HFF-Myc (cell line): ENCODE measurements around the gene CNGB1.

Source experiments
- DNase-seq: peaks from one replicate; pipeline ENCODE4 v3.0.0-alpha.2; 2011; ENCODE audit warnings: low read depth; ENCODE audit errors: extremely low read depth
- H3K4me3 ChIP-seq: replicated peaks from 2 replicates; pipeline ENCODE4 v1.5.1; 2011; ENCODE audit warnings: low read depth, mild to moderate bottlenecking, control low read depth, low read length
- TF ChIP-seq, protein P1 (sequence below): IDR thresholded peaks from 2 replicates; pipeline ENCODE4 v1.5.1; 2012; ENCODE audit warnings: mild to moderate bottlenecking, low read depth, low read length, control low read depth; ENCODE audit errors: missing control alignments

The CNGB1 gene

DNA sequence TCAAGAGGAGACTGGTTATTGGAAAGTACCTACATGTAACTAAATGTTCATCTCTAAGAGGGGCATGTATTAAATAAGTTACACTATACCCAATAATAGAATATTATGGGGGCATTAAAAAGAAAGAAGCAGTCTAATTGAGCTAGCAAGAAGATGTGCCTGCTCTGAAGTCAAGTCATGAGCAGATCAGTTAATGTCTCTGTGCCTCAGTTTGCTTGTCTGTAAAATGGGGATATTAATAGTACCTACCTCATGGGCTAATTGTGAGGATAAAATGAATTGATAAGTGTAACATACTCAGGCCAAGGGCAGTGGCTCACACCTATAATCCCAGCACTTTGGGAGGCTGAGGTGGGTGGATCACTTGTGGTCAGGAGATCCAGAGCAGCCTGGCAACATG is 3.0 kb downstream of the CNGB1 start:
- TF ChIP-seq, protein P1, sequence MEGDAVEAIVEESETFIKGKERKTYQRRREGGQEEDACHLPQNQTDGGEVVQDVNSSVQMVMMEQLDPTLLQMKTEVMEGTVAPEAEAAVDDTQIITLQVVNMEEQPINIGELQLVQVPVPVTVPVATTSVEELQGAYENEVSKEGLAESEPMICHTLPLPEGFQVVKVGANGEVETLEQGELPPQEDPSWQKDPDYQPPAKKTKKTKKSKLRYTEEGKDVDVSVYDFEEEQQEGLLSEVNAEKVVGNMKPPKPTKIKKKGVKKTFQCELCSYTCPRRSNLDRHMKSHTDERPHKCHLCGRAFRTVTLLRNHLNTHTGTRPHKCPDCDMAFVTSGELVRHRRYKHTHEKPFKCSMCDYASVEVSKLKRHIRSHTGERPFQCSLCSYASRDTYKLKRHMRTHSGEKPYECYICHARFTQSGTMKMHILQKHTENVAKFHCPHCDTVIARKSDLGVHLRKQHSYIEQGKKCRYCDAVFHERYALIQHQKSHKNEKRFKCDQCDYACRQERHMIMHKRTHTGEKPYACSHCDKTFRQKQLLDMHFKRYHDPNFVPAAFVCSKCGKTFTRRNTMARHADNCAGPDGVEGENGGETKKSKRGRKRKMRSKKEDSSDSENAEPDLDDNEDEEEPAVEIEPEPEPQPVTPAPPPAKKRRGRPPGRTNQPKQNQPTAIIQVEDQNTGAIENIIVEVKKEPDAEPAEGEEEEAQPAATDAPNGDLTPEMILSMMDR = no peak
- DNase-seq = no peak
- no peak overlapping the region for H3K4me3 ChIP-seq

GRCh38 chr16:57966986-57967385 is 3.9 kb downstream of the CNGB1 start:
- DNase-seq = no peak
- no peak overlapping the region for H3K4me3 ChIP-seq
- TF ChIP-seq, protein P1 = no peak

- no peak overlapping the region for H3K4me3 ChIP-seq
- no peak for DNase-seq
- TF ChIP-seq, protein P1 = no peak
Observed at GRCh38 chr16:57966204-57966771, 4.6 kb downstream of the CNGB1 start.

- TF ChIP-seq, protein P1 = no peak
- DNase-seq = no peak
- H3K4me3 ChIP-seq = no peak overlapping the region
Observed at GRCh38 chr16:57964157-57964700, 6.7 kb downstream of the CNGB1 start.

- DNase-seq = no peak
- TF ChIP-seq, protein P1 = no peak
- H3K4me3 ChIP-seq = no peak overlapping the region
Observed at GRCh38 chr16:57962756-57963155, 8.2 kb downstream of the CNGB1 start.

- TF ChIP-seq, protein P1 = no peak
- DNase-seq = no peak
- no peak overlapping the region for H3K4me3 ChIP-seq
Observed at GRCh38 chr16:57962046-57962445, 8.9 kb downstream of the CNGB1 start.

DNA sequence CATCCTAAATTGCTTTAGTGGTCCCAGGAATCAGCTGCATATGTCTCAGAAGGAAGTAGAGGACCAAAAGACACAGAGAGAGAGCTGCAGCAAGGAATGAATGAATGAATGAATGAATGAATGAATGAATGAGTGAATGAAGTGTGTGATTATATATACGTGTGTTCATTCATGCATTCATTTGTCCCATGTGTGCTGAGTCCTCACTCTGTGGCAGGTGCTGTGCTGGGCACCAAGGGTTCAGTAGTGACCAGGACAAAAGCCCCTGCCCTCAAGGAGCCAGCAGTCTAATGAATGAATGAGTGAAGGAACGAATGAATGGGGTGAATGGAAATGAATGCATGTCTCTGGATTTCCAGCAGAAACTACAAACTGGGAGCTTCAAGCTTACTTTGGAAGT is 9.4 kb downstream of the CNGB1 start:
- no peak for DNase-seq
- no peak overlapping the region for H3K4me3 ChIP-seq
- TF ChIP-seq, protein P1 = no peak
